Activated naive CD8-positive, alpha-beta T cell treated with anti-CD3 and anti-CD28 coated beads, Interleukin-2, amount 50 U/mL, for 24 hours (primary cell): ENCODE results near the gene CNPPD1.

Experiments used
- ATAC-seq: fragments of 150-1000 bp; cut with Tn5 transposase; one replicate; pipeline ENCODE4 v1.10.0; 2021
- DNase-seq: peaks from one replicate; pipeline ENCODE4 v3.0.0; 2021
- H3K27ac Mint-ChIP-seq: one replicate; pipeline ENCODE4 v1.8.0; 2021; ENCODE audit warnings: mild to moderate bottlenecking, mixed read lengths
- H3K27me3 Mint-ChIP-seq: one replicate; pipeline ENCODE4 v1.8.0; 2021; ENCODE audit warnings: mixed read lengths
- H3K36me3 Mint-ChIP-seq: one replicate; pipeline ENCODE4 v1.8.0; 2021; ENCODE audit warnings: low read depth, mixed read lengths
- H3K4me1 Mint-ChIP-seq: one replicate; pipeline ENCODE4 v1.8.0; 2021; ENCODE audit warnings: mixed read lengths
- H3K4me3 Mint-ChIP-seq: one replicate; pipeline ENCODE4 v1.8.0; 2021; ENCODE audit warnings: mild to moderate bottlenecking, moderate library complexity, mixed read lengths
- H3K9me3 Mint-ChIP-seq: one replicate; pipeline ENCODE4 v1.8.0; 2021; ENCODE audit warnings: mixed read lengths

Gene CNPPD1

DNA sequence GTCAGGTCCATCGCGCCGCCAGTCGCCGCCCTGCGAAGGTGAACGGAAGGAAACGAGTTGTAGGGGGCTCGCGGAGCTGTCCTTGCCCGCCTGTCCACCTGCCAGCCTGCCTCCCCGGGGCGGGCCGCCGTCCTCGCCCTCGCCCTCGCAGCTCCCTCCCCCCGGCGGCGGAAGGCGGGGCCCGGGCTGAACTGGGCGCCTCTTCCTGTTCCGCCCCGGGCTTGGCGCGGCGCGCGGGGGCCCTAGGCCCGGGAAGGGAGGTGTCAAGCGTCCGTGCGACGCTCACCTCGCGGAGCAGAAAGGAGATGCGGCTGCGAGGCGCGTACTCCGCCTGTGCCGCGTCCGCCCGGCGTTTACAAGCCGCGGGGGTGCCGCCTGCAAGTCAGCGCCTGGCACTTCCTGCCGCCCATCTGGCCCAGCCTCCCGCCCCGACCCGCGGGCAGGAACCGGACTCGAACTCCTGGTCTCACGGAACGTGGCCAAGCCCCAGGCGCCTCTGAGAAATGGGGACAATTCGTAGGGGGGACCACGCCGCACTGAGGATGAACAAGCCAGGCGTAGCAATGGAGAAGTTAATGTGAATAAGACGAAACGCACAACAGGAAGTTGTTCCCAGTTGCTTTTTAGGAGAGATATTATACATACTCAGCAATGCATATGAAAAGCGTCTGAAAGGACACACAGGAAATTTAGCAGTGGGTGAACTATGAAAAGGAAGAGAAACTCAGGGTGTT is at the start of gene CNPPD1:
TSS of gene CNPPD1 (minus strand) at position 108 of the 734 bp plus-strand sequence. CDS start at position 11, 97 bp downstream.
- ATAC-seq = peak; percentile 85
- Mint-ChIP-seq H3K4me3 (peak within 1 kb of the TSS; percentile 98), H3K9me3 (no peaks in the 10 kb centered on the region), H3K36me3 (peaks cover 27% of the 10 kb centered on the region), H3K27ac (peak within 1 kb of the TSS; percentile 99), H3K4me1 (peaks cover 59% of the 10 kb centered on the region), H3K27me3 (no peaks in the 10 kb centered on the region)
- DNase-seq = peak; percentile 91

DNA sequence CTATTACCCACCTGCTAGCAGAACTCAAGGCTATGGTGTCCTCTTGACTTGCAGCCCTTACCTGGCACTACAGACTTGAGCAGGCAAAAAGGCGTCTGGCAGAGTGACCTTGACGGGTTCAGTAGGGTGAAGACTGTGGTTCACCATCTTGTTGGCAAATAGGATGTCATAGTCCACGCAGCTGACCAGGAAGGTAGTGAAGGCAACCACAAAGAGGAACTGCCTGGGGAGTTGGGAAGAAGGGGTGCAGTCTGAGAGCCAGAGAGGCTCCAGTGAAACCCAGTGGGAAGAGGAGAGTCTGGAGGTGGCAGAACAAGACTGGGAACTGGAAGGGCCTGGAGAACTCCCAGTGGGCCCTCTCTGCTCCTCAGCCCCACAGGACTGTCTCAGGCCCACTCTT is 48.6 kb upstream of the CNPPD1 start:
- no peak overlapping the region for H3K27ac Mint-ChIP-seq
- peaks cover 39% of the 10 kb centered on the region for H3K36me3 Mint-ChIP-seq
- peaks cover 19% of the 10 kb centered on the region for H3K4me1 Mint-ChIP-seq
- H3K27me3 Mint-ChIP-seq = no peaks in the 10 kb centered on the region
- DNase-seq (no peak), ATAC-seq (no peak)
- H3K9me3 Mint-ChIP-seq = no peaks in the 10 kb centered on the region
- H3K4me3 Mint-ChIP-seq = no peak overlapping the region

DNA sequence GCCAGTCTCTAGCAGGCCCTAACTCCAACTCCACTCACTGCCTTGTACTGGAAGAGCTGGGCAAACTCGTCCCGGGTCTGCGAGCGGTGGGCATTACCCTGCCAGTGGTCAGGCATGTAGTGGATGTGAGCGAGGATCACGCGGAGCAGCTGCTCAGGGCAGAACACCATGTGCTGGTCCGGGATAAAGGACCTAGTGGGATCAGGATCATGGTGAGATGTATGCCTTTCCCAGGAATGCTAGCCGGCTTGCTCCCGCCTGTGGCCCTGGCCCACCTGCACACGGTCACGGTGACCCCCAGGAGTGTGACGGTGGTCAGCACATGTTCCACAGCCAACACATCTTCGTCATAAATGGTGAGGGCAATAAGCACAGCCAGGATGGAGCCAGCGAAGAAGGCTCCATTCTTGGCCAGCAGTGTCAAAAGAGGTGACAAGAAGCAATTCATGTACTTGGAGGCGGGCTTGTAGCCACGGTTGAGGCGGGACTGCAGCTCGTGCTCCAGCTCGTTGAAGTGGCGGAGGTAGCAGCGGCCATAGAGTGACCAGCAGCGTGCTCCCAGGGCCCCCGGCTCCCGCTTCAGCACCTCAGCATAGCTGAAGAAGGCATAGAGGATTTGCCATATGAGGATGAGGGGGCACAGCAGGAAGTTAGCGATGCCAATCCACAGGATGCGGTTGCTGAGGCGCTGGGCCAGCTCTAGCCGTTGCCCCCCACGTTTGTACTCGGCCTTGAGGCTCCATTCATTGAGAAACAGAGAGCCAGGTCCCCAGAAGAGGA is 47.3 kb upstream of the CNPPD1 start:
- Mint-ChIP-seq H3K9me3 (no peaks in the 10 kb centered on the region), H3K4me1 (peaks cover 19% of the 10 kb centered on the region), H3K27me3 (no peaks in the 10 kb centered on the region), H3K27ac (no peak overlapping the region), H3K36me3 (peaks cover 39% of the 10 kb centered on the region), H3K4me3 (no peak overlapping the region)
- no peak for ATAC-seq
- no peak for DNase-seq

DNA sequence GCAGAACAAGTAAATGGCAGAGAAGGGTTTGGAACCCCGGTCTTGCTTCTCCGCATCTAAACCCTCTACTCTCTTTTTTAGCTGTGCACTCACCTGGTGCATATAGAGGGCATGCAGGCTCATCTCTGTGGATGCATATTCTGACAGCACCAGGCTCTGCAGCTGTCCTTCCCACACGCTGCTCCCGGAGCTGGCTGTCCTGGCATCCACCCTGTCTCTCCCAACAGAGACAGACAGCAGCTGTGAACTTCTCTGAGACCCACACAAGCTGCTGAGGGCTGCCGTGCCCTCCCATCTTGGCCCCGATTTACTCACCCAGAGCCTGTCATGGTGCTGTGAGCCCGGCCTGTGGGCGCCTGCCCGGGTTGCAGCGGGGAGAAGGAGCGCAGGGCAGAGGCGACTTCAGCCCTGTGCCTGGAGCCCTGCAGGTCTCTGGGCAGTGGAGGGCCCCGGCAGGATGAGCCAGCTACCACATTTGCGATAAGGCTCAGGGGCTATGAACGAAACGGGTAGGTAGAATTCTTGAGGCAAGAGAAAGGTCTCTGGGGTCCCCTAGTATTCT is 45.3 kb upstream of the CNPPD1 start:
- peaks cover 45% of the 10 kb centered on the region for H3K36me3 Mint-ChIP-seq
- peaks cover 13% of the 10 kb centered on the region for H3K4me1 Mint-ChIP-seq
- H3K9me3 Mint-ChIP-seq = no peaks in the 10 kb centered on the region
- ATAC-seq = no peak
- DNase-seq = no peak
- H3K27me3 Mint-ChIP-seq = no peaks in the 10 kb centered on the region
- no peak overlapping the region for H3K27ac Mint-ChIP-seq
- H3K4me3 Mint-ChIP-seq = no peak overlapping the region

DNA sequence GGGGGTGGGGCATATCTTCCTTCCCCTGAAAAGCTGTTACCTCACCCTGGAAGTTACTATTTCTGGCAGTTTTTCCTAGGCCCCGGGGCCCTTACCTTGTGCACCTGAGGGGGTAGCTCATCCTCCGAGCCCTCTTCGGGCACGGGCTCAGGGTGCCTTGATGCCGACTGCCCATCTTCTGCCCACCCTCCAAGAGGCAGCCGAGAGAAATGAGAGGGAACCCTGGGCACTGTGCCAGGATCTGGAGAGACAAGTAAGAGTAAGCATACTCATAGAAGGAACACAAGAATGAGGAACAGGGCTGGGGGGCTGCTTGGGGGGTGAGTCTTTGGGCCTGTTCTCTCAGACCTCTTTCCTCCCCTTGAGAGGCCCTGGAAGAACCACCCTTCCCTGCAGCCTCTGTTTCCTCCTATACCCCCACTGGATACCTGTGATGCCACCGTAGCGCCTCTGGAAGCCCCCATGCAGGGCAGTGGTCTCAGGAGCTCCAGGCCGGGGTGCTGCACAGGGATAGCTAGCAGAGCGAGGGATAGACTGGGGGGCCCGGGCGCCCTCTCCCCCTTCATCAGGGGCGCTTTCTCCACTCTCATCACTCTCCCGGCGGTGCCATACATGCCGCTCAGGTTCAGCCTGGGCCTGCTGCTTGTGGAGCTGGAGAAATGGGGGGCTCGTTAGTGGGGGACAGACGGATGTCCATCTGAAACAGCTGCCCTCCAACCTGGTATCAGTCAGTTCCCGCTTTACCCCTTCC is 44.1 kb upstream of the CNPPD1 start:
- ATAC-seq (no peak), DNase-seq (no peak)
- Mint-ChIP-seq H3K4me3 (no peak overlapping the region), H3K4me1 (peaks cover 18% of the 10 kb centered on the region), H3K27me3 (no peaks in the 10 kb centered on the region), H3K36me3 (peaks cover 41% of the 10 kb centered on the region), H3K27ac (no peak overlapping the region), H3K9me3 (no peaks in the 10 kb centered on the region)

DNA sequence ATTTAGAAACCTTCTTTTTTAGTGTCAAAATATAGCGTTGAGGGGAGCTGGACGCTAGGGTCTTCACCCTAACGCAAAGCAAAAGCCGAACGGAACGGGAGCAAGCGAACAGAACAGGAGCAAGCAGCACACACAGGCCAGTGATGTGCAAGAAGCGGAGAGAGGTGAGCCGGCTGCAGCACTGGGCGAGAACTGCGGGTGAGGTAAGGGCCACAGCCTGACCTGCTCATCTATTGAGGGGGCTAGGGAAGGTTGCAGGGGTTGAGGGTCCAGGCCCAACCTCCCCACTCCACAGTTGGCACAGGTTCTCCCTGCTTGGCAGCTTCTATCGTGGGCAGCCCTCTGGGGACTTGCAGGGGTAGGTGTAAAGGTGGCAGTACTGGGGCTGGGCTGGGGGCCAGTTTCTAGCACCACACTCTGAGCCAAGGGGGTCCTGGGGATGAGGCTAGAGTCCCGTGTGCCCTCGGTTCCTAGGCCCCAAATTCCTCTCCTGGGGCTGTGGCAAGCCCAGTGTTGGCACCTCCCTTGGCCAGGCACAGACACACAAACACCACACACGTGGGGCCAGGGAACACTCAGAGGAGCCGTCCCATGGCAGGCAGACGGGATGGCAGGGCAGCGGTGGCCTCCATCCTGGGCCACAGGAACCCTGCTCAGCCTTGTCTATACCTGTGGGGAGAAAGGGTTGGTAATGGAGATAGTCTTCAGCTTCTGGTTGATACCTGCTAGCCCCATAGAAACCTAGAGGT is 43.2 kb upstream of the CNPPD1 start:
- H3K4me3 Mint-ChIP-seq = no peak overlapping the region
- H3K4me1 Mint-ChIP-seq = peaks cover 18% of the 10 kb centered on the region
- no peaks in the 10 kb centered on the region for H3K9me3 Mint-ChIP-seq
- ATAC-seq (no peak), DNase-seq (no peak)
- H3K27me3 Mint-ChIP-seq = no peaks in the 10 kb centered on the region
- H3K27ac Mint-ChIP-seq = no peak overlapping the region
- peaks cover 37% of the 10 kb centered on the region for H3K36me3 Mint-ChIP-seq

DNA sequence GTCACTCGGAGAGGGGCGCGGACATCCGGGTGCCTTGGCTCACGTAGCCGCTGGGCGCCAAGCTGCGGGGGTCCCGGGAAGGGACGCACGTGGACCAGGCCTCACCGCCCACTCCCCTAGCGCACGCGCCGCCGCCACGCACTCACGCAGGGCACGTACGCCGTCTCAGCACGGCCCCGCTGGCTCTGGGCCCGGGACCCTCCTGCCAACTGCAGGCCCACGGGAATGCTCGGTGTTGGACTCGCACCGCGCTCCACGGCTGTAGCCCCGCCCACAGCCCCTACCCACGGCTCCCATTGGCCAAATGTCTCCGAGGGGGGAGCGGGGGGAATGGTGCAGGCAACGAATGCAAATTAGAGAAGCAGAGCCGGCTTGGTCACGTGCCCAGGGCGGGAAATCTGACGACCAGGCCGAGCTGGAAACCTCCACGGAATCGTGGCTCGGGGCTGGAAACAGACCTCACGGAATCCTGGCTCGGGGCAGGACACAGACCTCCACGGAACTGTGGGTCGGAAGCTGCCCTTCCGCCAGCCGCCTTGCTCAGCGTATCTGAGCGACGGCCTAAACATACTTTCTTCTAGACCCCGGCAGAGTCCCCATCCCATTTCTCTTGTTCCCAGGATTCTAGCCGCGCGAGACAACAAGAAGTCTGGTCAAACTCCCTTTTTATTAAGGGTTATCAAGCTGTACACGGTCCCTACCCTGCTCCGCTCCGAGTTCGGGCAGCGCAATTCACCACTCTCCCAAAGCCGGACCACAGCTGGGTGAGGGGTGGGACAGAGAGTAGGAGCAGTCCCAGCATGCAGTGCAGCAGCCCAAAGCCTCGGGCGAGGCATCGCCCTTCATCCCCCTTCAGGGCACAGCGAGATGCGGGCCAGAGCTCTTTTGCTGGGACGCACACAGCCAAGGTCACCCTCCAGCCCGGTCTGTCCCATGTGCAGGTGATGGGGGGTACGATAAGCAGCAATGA is 42.3 kb upstream of the CNPPD1 start, which contains the start of gene ABCB6:
TSS of gene ABCB6 (minus strand) at position 227 of the 970 bp plus-strand sequence. CDS start 285 bp downstream, outside the sequence.
- peak; percentile 79 for ATAC-seq

DNA sequence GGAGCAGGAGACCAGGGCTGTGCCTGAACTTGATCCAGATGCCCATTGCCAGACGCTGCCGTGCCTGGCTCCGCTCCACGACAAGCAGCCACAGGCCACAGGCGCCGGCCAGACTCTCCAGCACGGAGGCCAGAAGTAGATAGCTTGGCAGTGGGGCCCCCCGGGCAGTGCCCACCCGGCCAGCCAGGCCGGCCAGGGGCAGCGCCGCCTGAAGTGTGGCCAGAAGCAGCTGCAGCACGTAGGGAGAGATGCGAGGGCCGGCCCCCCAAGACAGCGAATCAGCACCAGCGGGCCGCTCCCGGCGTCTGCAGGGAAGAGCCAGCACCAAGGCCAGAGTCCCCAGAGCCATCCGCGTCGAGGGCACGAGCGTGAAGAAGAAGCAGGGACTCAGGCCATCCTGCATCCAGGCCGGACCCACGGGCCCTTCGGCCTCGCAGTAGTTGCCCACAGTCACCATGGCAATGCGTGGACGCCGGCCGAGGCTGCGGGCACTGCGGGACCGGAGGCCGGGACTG is 41.5 kb upstream of the CNPPD1 start:
- ATAC-seq (peak; percentile 50), DNase-seq (no peak)
- Mint-ChIP-seq H3K27me3 (no peaks in the 10 kb centered on the region), H3K27ac (peak overlapping the region; percentile 81), H3K4me3 (peak overlapping the region; percentile 83), H3K4me1 (peaks cover 18% of the 10 kb centered on the region), H3K36me3 (peaks cover 34% of the 10 kb centered on the region), H3K9me3 (no peaks in the 10 kb centered on the region)

More for the DNA sequence above, 42.3 kb upstream of the CNPPD1 start, which contains the start of gene ABCB6:
- peak within 1 kb of the TSS; percentile 83 for H3K4me3 Mint-ChIP-seq
- no peaks in the 10 kb centered on the region for H3K9me3 Mint-ChIP-seq
- peaks cover 18% of the 10 kb centered on the region for H3K4me1 Mint-ChIP-seq
- peaks cover 39% of the 10 kb centered on the region for H3K36me3 Mint-ChIP-seq
- H3K27me3 Mint-ChIP-seq = no peaks in the 10 kb centered on the region
- DNase-seq = peak; percentile 89
- H3K27ac Mint-ChIP-seq = peak within 1 kb of the TSS; percentile 81

DNA sequence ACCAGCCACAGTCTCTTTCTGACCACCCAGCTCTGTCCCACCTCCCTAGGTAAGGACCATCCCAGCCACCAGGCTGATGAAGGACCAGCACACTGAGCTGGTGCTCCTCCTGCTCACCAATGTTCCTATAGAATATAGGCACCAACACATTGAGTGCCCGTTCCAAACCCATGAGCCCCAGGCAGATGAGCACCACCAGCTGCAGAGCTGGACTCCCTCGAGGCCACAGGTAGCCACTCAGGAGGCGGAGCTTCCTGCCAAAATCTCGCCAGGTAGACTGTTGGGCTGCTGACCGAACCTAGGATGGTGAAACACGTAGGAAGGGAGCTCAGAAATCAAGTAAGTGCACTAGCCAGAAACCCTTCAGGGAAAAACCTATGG is 39.8 kb upstream of the CNPPD1 start:
- ATAC-seq = no peak
- DNase-seq = no peak
- Mint-ChIP-seq H3K27me3 (no peaks in the 10 kb centered on the region), H3K36me3 (peaks cover 36% of the 10 kb centered on the region), H3K27ac (no peak overlapping the region), H3K4me3 (peak overlapping the region; percentile 25), H3K9me3 (no peaks in the 10 kb centered on the region), H3K4me1 (peaks cover 18% of the 10 kb centered on the region)

DNA sequence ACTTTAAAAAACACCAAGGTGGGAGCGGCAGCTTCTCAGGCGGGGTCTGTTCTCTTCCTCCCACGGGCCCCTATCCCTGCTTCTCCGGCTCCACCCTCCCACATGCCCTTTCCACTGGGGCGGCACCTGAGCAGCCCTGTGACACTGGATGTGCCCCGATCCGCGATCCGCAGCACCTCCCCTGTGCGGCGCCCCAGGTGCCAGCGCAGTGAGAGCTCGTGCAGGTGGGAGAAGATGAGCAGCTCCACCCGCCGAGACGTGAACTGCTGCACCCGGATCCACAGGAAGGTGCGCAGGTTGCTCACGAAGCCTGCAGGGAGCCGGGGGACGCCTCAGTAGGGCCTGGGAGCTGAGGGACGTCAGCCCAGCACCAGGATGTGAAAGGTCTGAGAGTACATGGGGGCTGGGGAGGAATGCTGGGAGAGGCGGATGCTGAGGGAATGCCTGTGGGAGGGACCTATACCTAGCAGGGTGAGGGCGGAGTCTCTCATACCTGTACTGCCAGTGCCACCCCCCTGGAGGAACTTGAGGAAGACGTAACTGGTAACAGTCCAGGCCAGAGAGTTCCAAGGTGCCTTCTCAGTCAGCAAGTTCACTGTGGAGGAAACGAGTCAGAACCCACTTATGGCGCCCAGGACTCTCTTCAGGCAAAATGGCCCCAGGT is 39.3 kb upstream of the CNPPD1 start:
- Mint-ChIP-seq H3K36me3 (peaks cover 36% of the 10 kb centered on the region), H3K9me3 (no peaks in the 10 kb centered on the region), H3K4me1 (peaks cover 23% of the 10 kb centered on the region), H3K4me3 (no peak overlapping the region), H3K27me3 (no peaks in the 10 kb centered on the region), H3K27ac (no peak overlapping the region)
- no peak for ATAC-seq
- DNase-seq = no peak

DNA sequence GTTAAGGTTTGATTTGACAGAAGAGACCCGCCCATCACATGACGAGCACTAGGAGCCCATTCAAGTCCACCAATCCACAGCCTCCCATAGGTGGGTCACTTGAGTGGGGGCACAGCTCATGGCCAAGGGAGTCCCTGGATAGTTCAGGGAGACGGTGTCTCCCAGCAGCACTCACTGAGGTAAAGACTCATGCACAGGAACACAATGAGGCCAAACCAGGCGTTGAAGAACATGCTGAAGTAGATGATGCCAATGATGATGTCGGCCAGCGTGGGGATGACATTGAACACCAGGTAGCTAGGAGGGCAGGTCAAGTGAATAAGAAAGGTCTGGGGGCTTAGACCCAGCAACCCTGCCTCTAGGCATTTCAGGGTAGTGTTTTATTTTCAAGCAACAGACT is 38.1 kb upstream of the CNPPD1 start:
- H3K27me3 Mint-ChIP-seq = no peaks in the 10 kb centered on the region
- peaks cover 34% of the 10 kb centered on the region for H3K4me1 Mint-ChIP-seq
- no peak for ATAC-seq
- H3K27ac Mint-ChIP-seq = no peak overlapping the region
- H3K36me3 Mint-ChIP-seq = peaks cover 35% of the 10 kb centered on the region
- no peak overlapping the region for H3K4me3 Mint-ChIP-seq
- H3K9me3 Mint-ChIP-seq = no peaks in the 10 kb centered on the region
- no peak for DNase-seq

DNA sequence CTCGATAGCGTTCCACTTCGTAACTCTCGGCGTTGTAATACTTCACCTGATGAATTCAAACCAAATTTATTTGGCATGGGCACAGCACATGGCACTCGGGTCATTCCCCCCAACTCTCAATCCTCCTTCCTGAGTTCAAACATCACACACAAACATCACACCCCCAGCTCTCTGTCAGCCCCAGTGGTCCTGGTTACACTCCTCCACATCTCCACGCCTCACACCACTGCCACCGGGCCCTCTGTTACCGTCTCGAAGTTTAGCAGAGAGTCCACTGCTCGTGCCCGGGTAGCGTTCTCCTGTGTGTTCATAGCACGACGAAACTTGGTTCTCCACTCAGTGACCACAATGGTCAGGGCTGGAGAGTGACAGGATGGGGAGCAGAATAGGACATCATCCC is 37.4 kb upstream of the CNPPD1 start:
- H3K36me3 Mint-ChIP-seq = peaks cover 37% of the 10 kb centered on the region
- no peaks in the 10 kb centered on the region for H3K27me3 Mint-ChIP-seq
- H3K9me3 Mint-ChIP-seq = no peaks in the 10 kb centered on the region
- no peak overlapping the region for H3K4me3 Mint-ChIP-seq
- ATAC-seq (no peak), DNase-seq (no peak)
- H3K4me1 Mint-ChIP-seq = peaks cover 38% of the 10 kb centered on the region
- no peak overlapping the region for H3K27ac Mint-ChIP-seq
